Suprapubic skin (tissue), 4 donors: ENCODE results near the gene CHIT1. TPM values are rescaled to one million over a fixed set of nuclear protein-coding genes. Genes with fewer than 3 reads are reported as not detected.
A peak's percentile ranks its signal among the peaks of the same experiment; 100 is the strongest.

ENCODE experiments used
- DNase-seq, 2 donors: peaks; one replicate each; pipeline ENCODE4 v3.0.0-alpha.2; 2019; ENCODE audit warnings: low spot score in 2 of 2
- H3K27ac ChIP-seq: fragments of 200-600 bp; sonication (generic); one replicate; pipeline ENCODE4 v1.5.1; 2019
- H3K27me3 ChIP-seq: fragments of 200-600 bp; sonication (generic); one replicate; pipeline ENCODE4 v1.5.1; 2019
- H3K36me3 ChIP-seq: fragments of 200-600 bp; sonication (generic); one replicate; pipeline ENCODE4 v1.5.1; 2019
- H3K4me1 ChIP-seq: fragments of 200-600 bp; sonication (generic); one replicate; pipeline ENCODE4 v1.5.1; 2019
- H3K4me3 ChIP-seq: fragments of 200-600 bp; sonication (generic); one replicate; pipeline ENCODE4 v1.5.1; 2019; ENCODE audit warnings: mild to moderate bottlenecking
- H3K9me3 ChIP-seq: fragments of 200-600 bp; sonication (generic); one replicate; pipeline ENCODE4 v1.5.1; 2019
- EP300 ChIP-seq: sonication (generic); formaldehyde crosslinking; IDR thresholded peaks from one replicate; pipeline ENCODE4 v1.6.1; 2017; ENCODE audit warnings: antibody characterized with exemption
- POLR2A ChIP-seq, 2 donors: fragments of 450-650 bp; IDR thresholded peaks; one replicate each; pipeline ENCODE4 v1.6.1; 2017; ENCODE audit warnings: antibody characterized with exemption in 2 of 2, mild to moderate bottlenecking in 2 of 2, moderate library complexity in 2 of 2
- POLR2AphosphoS5 ChIP-seq, 3 donors: sonication (generic); formaldehyde crosslinking; IDR thresholded peaks; one replicate each; pipeline ENCODE4 v1.6.1; 2017; ENCODE audit warnings: antibody characterized with exemption in 3 of 3
- WGBS: methylation state at CpG from one replicate; pipeline ENCODE4 v1.1.5; 2018; 5-methylcytosine and 5-hydroxymethylcytosine counted together
- total RNA-seq, 4 donors: library from RNA; depleted of rRNA; stranded (reverse); fragments of >200 nt; gene quantifications; one replicate each; pipeline ENCODE4 v1.1.0, GENCODE V29; 2016
- TF ChIP-seq, protein P1 (sequence below), 2 donors: fragments of 200-600 bp in 1 of 2; fragments of 450-650 bp in 1 of 2; sonication (generic) in 1 of 2; IDR thresholded peaks; one replicate each; pipeline ENCODE4 v1.5.1; 2016 to 2019; ENCODE audit warnings: antibody characterized with exemption in 2 of 2, mild to moderate bottlenecking in 1 of 2, moderate library complexity in 1 of 2

CHIT1 gene
- total RNA-seq, 4 donors from 2014 or later = 0.23 to 0.68 (median 0.32) TPM; not detected in 1

- no peak for TF ChIP-seq POLR2A (IDR thresholded peaks at IDR 0.05)
- TF ChIP-seq, protein P1, sequence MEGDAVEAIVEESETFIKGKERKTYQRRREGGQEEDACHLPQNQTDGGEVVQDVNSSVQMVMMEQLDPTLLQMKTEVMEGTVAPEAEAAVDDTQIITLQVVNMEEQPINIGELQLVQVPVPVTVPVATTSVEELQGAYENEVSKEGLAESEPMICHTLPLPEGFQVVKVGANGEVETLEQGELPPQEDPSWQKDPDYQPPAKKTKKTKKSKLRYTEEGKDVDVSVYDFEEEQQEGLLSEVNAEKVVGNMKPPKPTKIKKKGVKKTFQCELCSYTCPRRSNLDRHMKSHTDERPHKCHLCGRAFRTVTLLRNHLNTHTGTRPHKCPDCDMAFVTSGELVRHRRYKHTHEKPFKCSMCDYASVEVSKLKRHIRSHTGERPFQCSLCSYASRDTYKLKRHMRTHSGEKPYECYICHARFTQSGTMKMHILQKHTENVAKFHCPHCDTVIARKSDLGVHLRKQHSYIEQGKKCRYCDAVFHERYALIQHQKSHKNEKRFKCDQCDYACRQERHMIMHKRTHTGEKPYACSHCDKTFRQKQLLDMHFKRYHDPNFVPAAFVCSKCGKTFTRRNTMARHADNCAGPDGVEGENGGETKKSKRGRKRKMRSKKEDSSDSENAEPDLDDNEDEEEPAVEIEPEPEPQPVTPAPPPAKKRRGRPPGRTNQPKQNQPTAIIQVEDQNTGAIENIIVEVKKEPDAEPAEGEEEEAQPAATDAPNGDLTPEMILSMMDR (IDR thresholded peaks at IDR 0.05) = no peak
- no peak for TF ChIP-seq EP300
- TF ChIP-seq POLR2AphosphoS5 (IDR thresholded peaks at IDR 0.05) = no peak
- Histone ChIP-seq H3K27me3 (peaks cover 10% of the 10 kb centered on the region), H3K36me3 (no peaks in the 10 kb centered on the region), H3K4me3 (no peak overlapping the region), H3K4me1 (no peaks in the 10 kb centered on the region), H3K9me3 (no peaks in the 10 kb centered on the region), H3K27ac (no peak overlapping the region)
- WGBS = 75% methylated on average over 17 of the region's 23 CpGs
- DNase-seq = no peak
Measured at GRCh38 chr1:203167026-203167912, 62.2 kb downstream of the CHIT1 start.

DNA sequence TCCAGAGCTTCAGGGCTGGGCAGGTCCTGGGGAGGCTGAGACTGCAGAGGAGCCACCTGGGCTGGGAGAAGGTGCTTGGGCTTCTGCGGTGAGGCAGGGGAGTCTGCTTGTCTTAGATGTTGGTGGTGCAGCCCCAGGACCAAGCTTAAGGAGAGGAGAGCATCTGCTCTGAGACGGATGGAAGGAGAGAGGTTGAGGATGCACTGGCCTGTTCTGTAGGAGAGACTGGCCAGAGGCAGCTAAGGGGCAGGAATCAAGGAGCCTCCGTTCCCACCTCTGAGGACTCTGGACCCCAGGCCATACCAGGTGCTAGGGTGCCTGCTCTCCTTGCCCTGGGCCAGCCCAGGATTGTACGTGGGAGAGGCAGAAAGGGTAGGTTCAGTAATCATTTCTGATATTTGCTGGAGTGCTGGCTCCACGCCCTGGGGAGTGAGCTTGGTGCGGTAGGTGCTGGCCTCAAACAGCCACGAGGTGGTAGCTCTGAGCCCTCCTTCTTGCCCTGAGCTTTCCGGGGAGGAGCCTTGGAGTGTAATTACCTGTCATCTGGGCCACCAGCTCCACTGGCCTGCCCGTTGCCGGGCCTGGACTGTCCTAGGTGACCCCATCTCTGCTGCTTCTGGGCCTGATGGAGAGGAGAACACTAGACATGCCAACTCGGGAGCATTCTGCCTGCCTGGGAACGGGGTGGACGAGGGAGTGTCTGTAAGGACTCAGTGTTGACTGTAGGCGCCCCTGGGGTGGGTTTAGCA is 63.1 kb downstream of the CHIT1 start:
- TF ChIP-seq, protein P1 (IDR thresholded peaks at IDR 0.05) = peak in 1 of 2 donors; percentile 16
- no peak for TF ChIP-seq POLR2AphosphoS5 (IDR thresholded peaks at IDR 0.05)
- no peaks in the 10 kb centered on the region for H3K36me3 ChIP-seq
- DNase-seq = no peak
- peaks cover 16% of the 10 kb centered on the region for H3K27me3 ChIP-seq
- H3K4me3 ChIP-seq = no peak overlapping the region
- 56% methylated on average over 3 of the region's 14 CpGs for WGBS
- no peaks in the 10 kb centered on the region for H3K4me1 ChIP-seq
- no peak overlapping the region for H3K27ac ChIP-seq
- no peaks in the 10 kb centered on the region for H3K9me3 ChIP-seq

Other genes with a start within 250 kb of the CHIT1 start
- 10 to 100 TPM; 62.0 to 95.5 (median 68.6) TPM for gene TMEM183A, start 222.3 kb downstream of the CHIT1 start, total RNA-seq
- gene PPFIA4, start 203.2 kb downstream of the CHIT1 start, total RNA-seq = 10 to 100 TPM in 1 of 4 donors, 1 to 10 TPM in 1, under 1 TPM in 2; 0.26 to 38.7 (median 1.5) TPM
- gene MYOG, start 143.7 kb downstream of the CHIT1 start, total RNA-seq = not detected
- 1 to 10 TPM; 3.4 to 8.2 (median 5.6) TPM for gene ADORA1, start 101.9 kb downstream of the CHIT1 start, total RNA-seq
- gene MYBPH, start 53.8 kb downstream of the CHIT1 start, total RNA-seq = under 1 TPM in 1 of 4 donors, not detected in 3; 0.26 TPM
- gene CHI3L1, start 43.0 kb downstream of the CHIT1 start, total RNA-seq = 100 to 1,000 TPM; 100 to 257 (median 128) TPM
- gene BTG2, start 75.8 kb upstream of the CHIT1 start, total RNA-seq = 100 to 1,000 TPM; 160 to 319 (median 193) TPM
- gene FMOD, start 121.4 kb upstream of the CHIT1 start, total RNA-seq = 10 to 100 TPM; 13.3 to 36.6 (median 22.9) TPM
- gene PRELP, start 246.1 kb upstream of the CHIT1 start, total RNA-seq = 10 to 100 TPM in 3 of 4 donors, 1 to 10 TPM in 1; 6.4 to 34.7 (median 18.0) TPM